MCF 10A (cell line): ENCODE results near the gene BACH2. TPM values are rescaled to one million over a fixed set of nuclear protein-coding genes. Genes with fewer than 3 reads are reported as not detected.

Experiments used
- BruUV-seq: library from RNA; stranded (reverse); fragments of 400-500 nt; replicated peaks from 2 replicates; lab custom pipeline; 2021; lab: Mats Ljungman, UMichigan
- CTCF ChIA-PET: fragments of 300-600 bp; sonication (Branson Sonifier 250); formaldehyde crosslinking; extraction: SDS; loops from one replicate; lab custom pipeline; 2021; ENCODE audit warnings: antibody characterized with exemption, inconsistent platforms; lab: Yijun Ruan, JAX
- POLR2A ChIA-PET: fragments of 300-600, 350-650 bp; sonication (Branson Sonifier 250); formaldehyde crosslinking; extraction: SDS; loops from one replicate; lab custom pipeline; 2020; ENCODE audit warnings: antibody characterized with exemption, inconsistent platforms; lab: Yijun Ruan, JAX
- DNase-seq: peaks from one replicate; pipeline ENCODE4 v3.0.0-alpha.2; 2018; ENCODE audit not compliant: unreplicated experiment
- H3K27ac Mint-ChIP-seq: one replicate; pipeline ENCODE4 v1.8.0; 2022; ENCODE audit warnings: mild to moderate bottlenecking, low read depth, mixed read lengths; ENCODE audit not compliant: unreplicated experiment
- H3K27me3 Mint-ChIP-seq: one replicate; pipeline ENCODE4 v1.8.0; 2022; ENCODE audit warnings: mixed read lengths; ENCODE audit not compliant: insufficient read depth, unreplicated experiment
- H3K36me3 Mint-ChIP-seq: one replicate; pipeline ENCODE4 v1.8.0; 2022; ENCODE audit warnings: mild to moderate bottlenecking, moderate library complexity, mixed read lengths; ENCODE audit not compliant: insufficient read depth, unreplicated experiment
- H3K4me1 Mint-ChIP-seq: one replicate; pipeline ENCODE4 v1.8.0; 2022; ENCODE audit warnings: mixed read lengths; ENCODE audit not compliant: insufficient read depth, unreplicated experiment
- H3K4me3 Mint-ChIP-seq: one replicate; pipeline ENCODE4 v1.8.0; 2022; ENCODE audit warnings: mild to moderate bottlenecking, moderate library complexity, mixed read lengths; ENCODE audit not compliant: unreplicated experiment
- H3K9me3 Mint-ChIP-seq: one replicate; pipeline ENCODE4 v1.8.0; 2022; ENCODE audit warnings: mixed read lengths; ENCODE audit not compliant: unreplicated experiment
- intact Hi-C: fragments of 100-400 bp; cut with micrococcal nuclease; formaldehyde crosslinking; loops from 2 replicates; pipeline ENCODE4 v1.14.1; 2022
- total RNA-seq: library from RNA; stranded (reverse); gene quantifications from 2 replicates; pipeline ENCODE4 v1.2.3, GENCODE V29; 2022
- TF ChIP-seq, protein P1 (sequence below): fragments of 200-600 bp; IDR thresholded peaks from one replicate; pipeline ENCODE4 v1.8.0; 2022; ENCODE audit warnings: antibody characterized with exemption, mild to moderate bottlenecking; ENCODE audit not compliant: unreplicated experiment

BACH2 gene
- total RNA-seq, 1 experiment from 2014 or later = 9.9 TPM

GRCh38 chr6:89984926-89985750 is 311.5 kb downstream of the BACH2 start:
- Mint-ChIP-seq H3K27ac (no peak overlapping the region), H3K4me3 (no peak overlapping the region), H3K4me1 (peaks cover 13% of the 10 kb centered on the region), H3K36me3 (no peaks in the 10 kb centered on the region), H3K27me3 (no peaks in the 10 kb centered on the region), H3K9me3 (no peaks in the 10 kb centered on the region)
- ChIA-PET POLR2A (interaction anchor here (0.6 to 2.1 kb wide), 3 partner anchors 15 to 706 kb away, joined by 3 to 6 read pairs (median 3); no protein-coding TSS in a partner anchor), CTCF (interaction anchor here (0.7 to 2.1 kb wide), 5 partner anchors 15 to 492 kb away, joined by 3 to 11 read pairs (median 3); no protein-coding TSS in a partner anchor)
- intact Hi-C loops = no loop called here
- no TSS peak for BruUV-seq
- DNase-seq = peak; percentile 33
- TF ChIP-seq, protein P1, sequence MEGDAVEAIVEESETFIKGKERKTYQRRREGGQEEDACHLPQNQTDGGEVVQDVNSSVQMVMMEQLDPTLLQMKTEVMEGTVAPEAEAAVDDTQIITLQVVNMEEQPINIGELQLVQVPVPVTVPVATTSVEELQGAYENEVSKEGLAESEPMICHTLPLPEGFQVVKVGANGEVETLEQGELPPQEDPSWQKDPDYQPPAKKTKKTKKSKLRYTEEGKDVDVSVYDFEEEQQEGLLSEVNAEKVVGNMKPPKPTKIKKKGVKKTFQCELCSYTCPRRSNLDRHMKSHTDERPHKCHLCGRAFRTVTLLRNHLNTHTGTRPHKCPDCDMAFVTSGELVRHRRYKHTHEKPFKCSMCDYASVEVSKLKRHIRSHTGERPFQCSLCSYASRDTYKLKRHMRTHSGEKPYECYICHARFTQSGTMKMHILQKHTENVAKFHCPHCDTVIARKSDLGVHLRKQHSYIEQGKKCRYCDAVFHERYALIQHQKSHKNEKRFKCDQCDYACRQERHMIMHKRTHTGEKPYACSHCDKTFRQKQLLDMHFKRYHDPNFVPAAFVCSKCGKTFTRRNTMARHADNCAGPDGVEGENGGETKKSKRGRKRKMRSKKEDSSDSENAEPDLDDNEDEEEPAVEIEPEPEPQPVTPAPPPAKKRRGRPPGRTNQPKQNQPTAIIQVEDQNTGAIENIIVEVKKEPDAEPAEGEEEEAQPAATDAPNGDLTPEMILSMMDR = no peak

- H3K27ac Mint-ChIP-seq = no peak overlapping the region
- H3K4me1 Mint-ChIP-seq = peaks cover 6% of the 10 kb centered on the region
- DNase-seq = no peak
- no peak overlapping the region for H3K4me3 Mint-ChIP-seq
- no peaks in the 10 kb centered on the region for H3K27me3 Mint-ChIP-seq
- ChIA-PET POLR2A (no interaction called here), CTCF (interaction anchor here (0.6 kb wide), 3 partner anchors 35 to 197 kb away, joined by 3 to 4 read pairs (median 3); no protein-coding TSS in a partner anchor)
- no peaks in the 10 kb centered on the region for H3K36me3 Mint-ChIP-seq
- TF ChIP-seq, protein P1 = no peak
- BruUV-seq = no TSS peak
- intact Hi-C loops = no loop called here
- H3K9me3 Mint-ChIP-seq = no peaks in the 10 kb centered on the region
These were observed 316.3 kb downstream of the BACH2 start for GRCh38 chr6:89980353-89980752.

DNA sequence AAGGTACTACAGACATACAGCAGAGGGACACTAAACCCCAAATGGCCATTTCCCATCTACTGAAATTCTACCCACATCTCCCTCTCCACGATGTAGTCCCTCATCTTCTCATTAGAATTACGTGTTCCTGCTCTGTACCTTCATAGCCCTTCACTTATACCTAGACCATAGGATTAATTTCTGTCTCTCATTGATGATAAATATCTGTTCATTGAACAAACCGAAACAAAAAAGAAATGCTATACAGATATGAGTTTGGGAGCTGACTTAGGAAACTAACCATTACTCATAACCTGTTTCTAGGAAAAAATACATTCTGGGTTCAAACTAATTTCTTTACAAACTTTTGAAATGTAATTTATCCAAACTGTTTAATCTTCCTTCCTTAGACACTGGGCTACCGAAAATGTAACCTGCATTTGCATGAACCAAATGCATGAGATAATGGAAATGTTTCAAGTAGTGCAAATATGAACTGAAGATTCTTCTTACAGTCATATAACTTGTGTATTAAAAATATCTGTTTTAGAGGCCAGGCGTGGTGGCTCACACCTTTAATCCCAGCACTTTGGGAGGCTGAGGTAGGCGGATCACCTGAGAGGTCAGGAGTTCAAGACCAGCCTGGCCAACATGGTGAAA is 317.0 kb downstream of the BACH2 start:
- DNase-seq = no peak
- ChIA-PET CTCF (interaction anchor here (0.6 to 0.9 kb wide), 2 partner anchors 13 to 39 kb away, joined by 3 read pairs; no protein-coding TSS in a partner anchor), POLR2A (no interaction called here)
- TF ChIP-seq, protein P1 = no peak
- no peak overlapping the region for H3K4me3 Mint-ChIP-seq
- H3K27me3 Mint-ChIP-seq = no peaks in the 10 kb centered on the region
- no peaks in the 10 kb centered on the region for H3K9me3 Mint-ChIP-seq
- H3K4me1 Mint-ChIP-seq = no peaks in the 10 kb centered on the region
- H3K36me3 Mint-ChIP-seq = no peaks in the 10 kb centered on the region
- intact Hi-C loops = no loop called here
- no TSS peak for BruUV-seq
- H3K27ac Mint-ChIP-seq = no peak overlapping the region

DNA sequence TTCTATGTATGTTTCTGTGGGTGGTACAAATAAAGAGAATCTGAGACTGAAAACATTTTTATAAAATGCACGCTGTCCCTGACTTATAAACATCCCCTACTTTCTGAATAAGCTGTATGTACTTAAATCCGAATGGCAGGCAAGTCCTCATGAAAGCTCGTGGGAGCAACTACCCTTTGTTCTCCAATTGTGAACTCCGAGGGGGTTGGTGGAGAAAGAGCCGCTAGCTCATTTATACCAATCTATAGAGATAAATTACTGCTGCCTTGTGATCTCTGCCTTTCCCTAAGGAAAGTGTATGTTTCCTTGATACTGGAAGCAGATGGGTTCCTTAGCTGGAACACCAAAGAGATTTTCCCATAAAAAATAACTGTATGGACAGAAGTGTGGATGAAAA is 317.9 kb downstream of the BACH2 start:
- no TSS peak for BruUV-seq
- POLR2A ChIA-PET = no interaction called here
- Mint-ChIP-seq H3K4me3 (no peak overlapping the region), H3K27me3 (no peaks in the 10 kb centered on the region), H3K4me1 (no peaks in the 10 kb centered on the region), H3K36me3 (no peaks in the 10 kb centered on the region), H3K9me3 (no peaks in the 10 kb centered on the region), H3K27ac (no peak overlapping the region)
- no peak for DNase-seq
- TF ChIP-seq, protein P1 = no peak
- intact Hi-C loops = no loop called here
- CTCF ChIA-PET = interaction anchor here (0.6 to 1.6 kb wide), 6 partner anchors 13 to 947 kb away, joined by 3 to 8 read pairs (median 3); no protein-coding TSS in a partner anchor
